Raji (cell line): ENCODE data around the gene HOXD11.

Source experiments
- POLR2A ChIP-seq: IDR thresholded peaks from 2 replicates; pipeline ENCODE4 v1.6.1; 2011; ENCODE audit warnings: low read depth, low read length, control low read depth; ENCODE audit not compliant: insufficient read depth

HOXD11 gene

DNA sequence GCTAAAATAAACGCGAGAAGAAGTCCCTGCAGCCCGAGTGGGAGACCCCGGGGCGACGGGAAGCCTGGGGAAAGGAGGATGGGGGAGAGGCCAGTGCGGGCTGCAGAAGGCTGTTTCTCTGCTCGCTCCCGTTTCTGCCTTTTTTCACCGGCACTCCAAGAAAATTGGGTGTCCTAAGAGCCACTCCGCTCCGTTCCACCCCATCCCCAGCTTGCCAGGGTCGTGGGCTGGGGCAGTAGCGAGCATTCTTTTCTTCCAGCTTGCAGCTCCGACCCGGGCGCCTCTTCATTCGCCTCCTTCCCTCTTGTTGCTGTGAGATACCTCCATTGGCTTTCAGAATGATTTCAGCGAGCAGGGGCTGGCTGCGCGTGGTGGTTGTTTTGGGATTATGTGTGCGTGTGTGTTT, 51.1 kb downstream of the HOXD11 start:
- no peak for TF ChIP-seq POLR2A

DNA sequence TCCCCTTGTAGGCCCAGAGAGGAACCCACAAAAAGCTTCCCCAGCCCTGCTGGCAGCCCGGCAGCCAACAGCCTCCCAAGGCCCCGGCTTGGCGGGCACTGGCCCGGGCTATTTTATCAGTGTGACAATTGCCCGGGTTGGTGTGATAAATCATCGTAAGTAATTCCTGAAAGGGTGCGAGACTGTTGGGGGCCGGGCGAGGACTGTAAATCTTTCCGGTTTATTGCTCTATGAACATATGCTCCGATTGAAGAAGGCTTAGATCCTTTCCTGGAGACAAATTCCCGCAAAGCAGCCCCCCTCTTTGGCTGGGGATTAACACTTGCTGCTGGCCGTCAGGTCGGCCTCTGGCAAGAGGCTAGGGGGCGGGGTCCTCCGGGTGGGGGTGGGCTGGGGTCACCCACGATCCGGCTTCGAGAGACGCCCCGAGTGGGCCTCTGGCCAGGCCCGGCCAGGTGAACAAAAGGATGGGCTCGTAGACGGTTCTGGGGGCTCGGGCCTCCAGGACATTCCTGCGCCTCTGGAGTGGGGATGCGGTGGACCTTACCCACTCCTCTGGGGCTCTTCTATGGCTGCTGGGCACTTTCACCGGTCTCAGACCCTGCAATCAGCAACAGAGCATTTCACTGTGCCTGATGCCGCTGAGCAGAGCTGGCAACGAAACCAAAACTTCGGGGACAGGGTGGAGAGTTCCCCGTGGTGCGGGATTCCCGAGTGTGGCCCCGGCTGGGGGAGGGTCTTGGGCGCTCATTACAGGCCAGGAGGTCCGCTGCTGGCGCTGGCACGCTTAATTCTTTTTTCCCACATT, 52.0 kb downstream of the HOXD11 start:
- no peak for TF ChIP-seq POLR2A
